Osteoblast (primary cell): ENCODE results near the gene PLPP4. TPM values are rescaled to one million over a fixed set of nuclear protein-coding genes. Genes with fewer than 3 reads are reported as not detected.

Experiments used
- DNase-seq: peaks from one replicate; pipeline ENCODE4 v3.0.0; 2011; ENCODE audit warnings: low spot score, mixed read lengths; ENCODE audit not compliant: insufficient read length; ENCODE audit errors: missing footprints
- H2AFZ ChIP-seq: 2 replicates; pipeline ENCODE4 v1.6.0; 2011; ENCODE audit warnings: mild to moderate bottlenecking, low read length
- H3K27ac ChIP-seq: 2 replicates; pipeline ENCODE4 v1.5.1; 2011; ENCODE audit warnings: mild to moderate bottlenecking, low read depth, low read length, moderate library complexity
- H3K27me3 ChIP-seq: 2 replicates; pipeline ENCODE4 v1.6.0; 2012; ENCODE audit warnings: mild to moderate bottlenecking, control low read depth, inconsistent platforms, low read length, moderate library complexity; ENCODE audit not compliant: insufficient read depth
- H3K36me3 ChIP-seq: 2 replicates; pipeline ENCODE4 v1.5.1; 2011; ENCODE audit warnings: mild to moderate bottlenecking, low read length, control low read depth, moderate library complexity; ENCODE audit not compliant: insufficient read depth
- H3K4me1 ChIP-seq: 2 replicates; pipeline ENCODE4 v1.5.1; 2011; ENCODE audit warnings: mild to moderate bottlenecking, low read length, control low read depth, moderate library complexity; ENCODE audit not compliant: insufficient read depth
- H3K4me2 ChIP-seq: 2 replicates; pipeline ENCODE4 v1.6.0; 2011; ENCODE audit warnings: mild to moderate bottlenecking, low read length; ENCODE audit not compliant: insufficient read depth
- H3K4me3 ChIP-seq: fragments of 200-600 bp; sonication (generic); 3 replicates; pipeline ENCODE4 v1.5.1; 2012; ENCODE audit warnings: mild to moderate bottlenecking, low read length, inconsistent platforms; ENCODE audit not compliant: insufficient read depth
- H3K79me2 ChIP-seq: 2 replicates; pipeline ENCODE4 v1.6.0; 2012; ENCODE audit warnings: mild to moderate bottlenecking, low read length, control low read depth, inconsistent platforms; ENCODE audit not compliant: insufficient read depth
- H3K9me3 ChIP-seq: 2 replicates; pipeline ENCODE4 v1.5.1; 2011; ENCODE audit warnings: low read depth, low read length, control low read depth
- H4K20me1 ChIP-seq: 2 replicates; pipeline ENCODE4 v1.6.0; 2012; ENCODE audit warnings: mild to moderate bottlenecking, low read length, control low read depth; ENCODE audit not compliant: insufficient read depth
- total RNA-seq: library from RNA; depleted of rRNA; stranded (reverse); fragments of >200 nt; gene quantifications from 2 replicates; pipeline ENCODE4 v1.2.3, GENCODE V29; 2012
- TF ChIP-seq, protein P1 (sequence below): IDR thresholded peaks from 2 replicates; pipeline ENCODE4 v1.5.1; 2011; ENCODE audit warnings: mild to moderate bottlenecking, low read depth, low read length, moderate library complexity; ENCODE audit errors: extremely low read depth

Gene PLPP4
- total RNA-seq, 1 donor = 8.0 TPM

DNA sequence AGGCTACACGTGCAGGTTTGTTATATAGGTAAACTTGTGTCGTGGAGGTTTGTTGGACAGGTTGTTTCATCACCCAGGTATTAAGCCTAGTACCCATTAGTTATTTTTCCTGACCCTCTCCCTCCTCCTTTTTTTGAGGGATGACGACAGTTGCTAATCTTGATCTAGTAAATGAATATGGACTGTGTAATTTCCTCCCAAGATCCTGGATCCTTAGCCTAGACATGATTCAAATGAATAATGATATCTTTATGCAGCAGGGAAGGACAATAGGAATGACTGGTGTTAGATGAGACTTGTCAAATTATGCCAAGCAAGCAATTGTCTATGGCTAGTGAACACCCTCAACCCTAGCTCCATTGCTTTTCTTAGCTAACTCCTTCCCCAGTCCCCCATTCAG lies 156.2 kb downstream of the PLPP4 start:
- no peaks in the 10 kb centered on the region for H3K27me3 ChIP-seq
- no peaks in the 10 kb centered on the region for H3K4me1 ChIP-seq
- H3K4me2 ChIP-seq = no peak overlapping the region
- no peak overlapping the region for H3K27ac ChIP-seq
- no peaks in the 10 kb centered on the region for H3K9me3 ChIP-seq
- H3K36me3 ChIP-seq = no peaks in the 10 kb centered on the region
- DNase-seq = no peak
- TF ChIP-seq, protein P1, sequence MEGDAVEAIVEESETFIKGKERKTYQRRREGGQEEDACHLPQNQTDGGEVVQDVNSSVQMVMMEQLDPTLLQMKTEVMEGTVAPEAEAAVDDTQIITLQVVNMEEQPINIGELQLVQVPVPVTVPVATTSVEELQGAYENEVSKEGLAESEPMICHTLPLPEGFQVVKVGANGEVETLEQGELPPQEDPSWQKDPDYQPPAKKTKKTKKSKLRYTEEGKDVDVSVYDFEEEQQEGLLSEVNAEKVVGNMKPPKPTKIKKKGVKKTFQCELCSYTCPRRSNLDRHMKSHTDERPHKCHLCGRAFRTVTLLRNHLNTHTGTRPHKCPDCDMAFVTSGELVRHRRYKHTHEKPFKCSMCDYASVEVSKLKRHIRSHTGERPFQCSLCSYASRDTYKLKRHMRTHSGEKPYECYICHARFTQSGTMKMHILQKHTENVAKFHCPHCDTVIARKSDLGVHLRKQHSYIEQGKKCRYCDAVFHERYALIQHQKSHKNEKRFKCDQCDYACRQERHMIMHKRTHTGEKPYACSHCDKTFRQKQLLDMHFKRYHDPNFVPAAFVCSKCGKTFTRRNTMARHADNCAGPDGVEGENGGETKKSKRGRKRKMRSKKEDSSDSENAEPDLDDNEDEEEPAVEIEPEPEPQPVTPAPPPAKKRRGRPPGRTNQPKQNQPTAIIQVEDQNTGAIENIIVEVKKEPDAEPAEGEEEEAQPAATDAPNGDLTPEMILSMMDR = no peak
- H4K20me1 ChIP-seq = no peaks in the 10 kb centered on the region
- H3K4me3 ChIP-seq = no peak overlapping the region
- H3K79me2 ChIP-seq = no peaks in the 10 kb centered on the region
- H2AFZ ChIP-seq = no peak overlapping the region

- Histone ChIP-seq H3K4me1 (no peaks in the 10 kb centered on the region), H3K27ac (no peak overlapping the region), H3K4me3 (no peak overlapping the region), H3K27me3 (no peaks in the 10 kb centered on the region), H3K79me2 (no peaks in the 10 kb centered on the region), H3K9me3 (no peaks in the 10 kb centered on the region), H2AFZ (no peak overlapping the region), H4K20me1 (no peaks in the 10 kb centered on the region), H3K4me2 (no peak overlapping the region), H3K36me3 (no peaks in the 10 kb centered on the region)
- DNase-seq = no peak
- TF ChIP-seq, protein P1 = no peak
Measured at GRCh38 chr10:120614680-120615079, 157.7 kb downstream of the PLPP4 start.

GRCh38 chr10:120616311-120616911 lies 159.4 kb downstream of the PLPP4 start:
- TF ChIP-seq, protein P1 = no peak
- H3K79me2 ChIP-seq = no peaks in the 10 kb centered on the region
- no peak overlapping the region for H3K4me2 ChIP-seq
- H3K4me1 ChIP-seq = no peaks in the 10 kb centered on the region
- H3K36me3 ChIP-seq = no peaks in the 10 kb centered on the region
- no peak overlapping the region for H3K27ac ChIP-seq
- H3K27me3 ChIP-seq = no peaks in the 10 kb centered on the region
- no peak for DNase-seq
- H4K20me1 ChIP-seq = no peaks in the 10 kb centered on the region
- no peak overlapping the region for H3K4me3 ChIP-seq
- no peak overlapping the region for H2AFZ ChIP-seq
- no peaks in the 10 kb centered on the region for H3K9me3 ChIP-seq

GRCh38 chr10:120628197-120628596 lies 171.2 kb downstream of the PLPP4 start:
- H3K4me3 ChIP-seq = no peak overlapping the region

More at GRCh38 chr10:120628197-120628596, 171.2 kb downstream of the PLPP4 start:
- Histone ChIP-seq H3K4me1 (no peaks in the 10 kb centered on the region), H3K36me3 (no peaks in the 10 kb centered on the region), H3K9me3 (no peaks in the 10 kb centered on the region), H3K27ac (no peak overlapping the region), H3K27me3 (no peaks in the 10 kb centered on the region), H3K4me2 (no peak overlapping the region), H4K20me1 (no peaks in the 10 kb centered on the region), H2AFZ (no peak overlapping the region), H3K79me2 (no peaks in the 10 kb centered on the region)
- TF ChIP-seq, protein P1 = no peak
- no peak for DNase-seq
